ENCODE measurements around the gene BLOC1S1.

Gene BLOC1S1

DNA sequence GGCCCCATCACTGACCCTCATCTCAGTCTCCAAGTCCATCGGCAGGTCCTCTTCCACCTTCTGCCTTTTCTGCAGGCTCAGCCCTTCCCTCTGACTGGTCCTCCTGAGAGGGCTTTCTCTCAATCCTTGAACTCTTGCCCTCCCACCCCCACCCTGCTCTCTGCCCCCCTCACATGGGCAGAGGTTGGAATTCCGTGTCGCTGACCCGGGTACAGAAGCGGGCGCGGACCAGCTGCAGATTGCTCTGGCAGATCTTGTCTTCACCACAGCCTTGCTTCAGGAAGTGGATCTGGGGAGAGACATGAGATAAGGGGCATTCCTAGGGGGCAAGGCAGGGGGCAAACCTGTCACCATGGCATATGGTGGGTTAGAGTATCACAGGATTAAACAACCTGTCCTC is 20.5 kb upstream of the BLOC1S1 start:
- no peak for DNase-seq

GRCh38 chr12:55696141-55696540 is 19.7 kb upstream of the BLOC1S1 start:
- DNase-seq = no peak

DNA sequence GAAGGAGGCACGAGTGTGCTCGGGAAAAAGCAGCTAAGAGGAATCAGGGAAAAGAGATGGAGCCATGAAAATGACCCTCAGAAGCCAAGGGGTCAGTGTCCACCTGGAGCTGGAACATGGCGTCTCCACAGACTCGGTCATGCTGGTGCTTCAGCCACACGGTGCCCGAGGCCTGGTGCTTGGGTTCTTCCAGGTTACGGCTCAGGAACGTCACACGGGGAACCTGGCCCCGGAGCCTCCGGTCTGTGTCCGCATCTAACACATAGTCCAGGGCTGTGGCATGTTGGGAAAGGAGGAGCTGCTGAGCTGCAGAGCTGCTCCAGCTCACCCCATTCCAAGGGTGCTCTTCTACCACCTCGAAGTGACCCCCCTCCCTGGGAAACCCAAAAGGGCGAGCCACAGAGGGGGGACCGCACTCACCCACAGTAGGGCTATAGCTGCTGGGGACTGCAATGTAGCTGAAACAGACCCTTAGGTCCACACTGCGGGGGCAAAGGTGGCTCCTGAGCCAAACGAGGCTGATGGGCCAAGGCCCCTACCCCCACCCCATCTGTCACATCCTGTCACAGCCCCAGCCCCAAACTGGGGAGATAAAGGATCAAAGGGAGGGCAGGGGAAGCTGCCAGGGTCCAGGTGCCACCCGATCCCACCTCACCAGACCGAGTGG is 18.9 kb upstream of the BLOC1S1 start:
- DNase-seq = no peak

DNA sequence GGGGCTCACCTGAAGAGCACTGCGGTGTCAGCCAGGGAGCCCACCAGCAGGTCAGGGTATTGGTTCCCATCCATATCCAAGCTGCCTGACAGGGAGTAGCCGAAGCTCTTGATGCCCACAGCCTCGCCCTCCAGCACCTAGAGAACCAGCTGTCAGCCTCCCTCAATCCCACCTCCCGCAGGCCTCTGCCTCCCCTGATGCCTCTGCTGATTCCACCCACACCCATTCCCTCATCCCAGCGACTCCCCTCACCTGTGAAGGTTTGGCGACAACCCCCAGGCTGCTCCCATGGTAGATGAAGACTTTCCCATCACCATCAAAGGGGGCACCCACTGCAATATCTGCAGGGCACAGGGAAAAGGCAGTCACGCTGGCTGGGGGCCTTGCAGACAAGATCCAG is 18.2 kb upstream of the BLOC1S1 start:
- DNase-seq = no peak

GRCh38 chr12:55698241-55698955 is 17.4 kb upstream of the BLOC1S1 start:
- DNase-seq = no peak

DNA sequence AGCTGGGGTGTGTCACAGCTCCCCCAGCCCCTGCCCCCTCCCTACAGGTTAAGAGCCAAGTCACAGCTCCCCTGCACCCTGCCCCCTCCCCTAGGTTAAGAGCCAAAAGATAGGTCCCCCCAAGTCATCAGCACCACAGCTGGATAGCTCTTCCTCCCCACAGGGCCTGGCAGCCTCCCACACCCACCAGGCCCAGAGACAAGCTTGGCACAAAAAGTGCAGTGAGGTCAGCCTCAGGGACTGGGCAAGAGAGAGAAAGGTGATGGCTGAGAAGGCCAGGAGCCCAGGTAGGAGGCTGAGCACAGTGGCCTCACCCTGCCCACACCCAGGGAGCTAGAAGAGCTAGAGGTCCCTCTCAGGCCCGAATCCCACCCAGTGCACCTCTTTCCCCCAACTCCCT is 16.9 kb upstream of the BLOC1S1 start:
- DNase-seq = no peak

- DNase-seq = no peak
Observed at GRCh38 chr12:55699471-55700055, 16.3 kb upstream of the BLOC1S1 start.

- no peak for DNase-seq
Observed at GRCh38 chr12:55700255-55701018, 15.4 kb upstream of the BLOC1S1 start.

DNA sequence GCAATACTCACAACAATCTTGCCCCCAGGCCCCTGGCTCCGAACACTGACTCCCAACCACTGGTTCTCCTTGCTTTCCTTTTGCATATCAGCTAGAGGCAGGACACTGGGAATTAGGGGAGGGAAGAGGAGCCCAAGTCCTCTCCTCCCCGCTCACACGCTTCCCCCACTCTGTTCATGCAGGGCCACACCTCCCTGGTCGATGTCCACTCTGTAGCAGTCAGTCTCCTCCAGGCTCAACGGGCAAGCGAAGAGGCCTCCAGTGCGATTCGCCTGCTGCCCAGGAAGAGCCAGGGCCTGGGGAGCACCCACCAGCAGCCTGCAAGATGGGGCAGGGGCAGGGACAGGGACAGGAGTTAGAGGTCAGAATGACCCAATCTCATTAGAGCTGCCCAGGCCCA is 13.0 kb upstream of the BLOC1S1 start:
- DNase-seq = no peak

GRCh38 chr12:55703288-55703687 is 12.6 kb upstream of the BLOC1S1 start:
- no peak for DNase-seq

DNA sequence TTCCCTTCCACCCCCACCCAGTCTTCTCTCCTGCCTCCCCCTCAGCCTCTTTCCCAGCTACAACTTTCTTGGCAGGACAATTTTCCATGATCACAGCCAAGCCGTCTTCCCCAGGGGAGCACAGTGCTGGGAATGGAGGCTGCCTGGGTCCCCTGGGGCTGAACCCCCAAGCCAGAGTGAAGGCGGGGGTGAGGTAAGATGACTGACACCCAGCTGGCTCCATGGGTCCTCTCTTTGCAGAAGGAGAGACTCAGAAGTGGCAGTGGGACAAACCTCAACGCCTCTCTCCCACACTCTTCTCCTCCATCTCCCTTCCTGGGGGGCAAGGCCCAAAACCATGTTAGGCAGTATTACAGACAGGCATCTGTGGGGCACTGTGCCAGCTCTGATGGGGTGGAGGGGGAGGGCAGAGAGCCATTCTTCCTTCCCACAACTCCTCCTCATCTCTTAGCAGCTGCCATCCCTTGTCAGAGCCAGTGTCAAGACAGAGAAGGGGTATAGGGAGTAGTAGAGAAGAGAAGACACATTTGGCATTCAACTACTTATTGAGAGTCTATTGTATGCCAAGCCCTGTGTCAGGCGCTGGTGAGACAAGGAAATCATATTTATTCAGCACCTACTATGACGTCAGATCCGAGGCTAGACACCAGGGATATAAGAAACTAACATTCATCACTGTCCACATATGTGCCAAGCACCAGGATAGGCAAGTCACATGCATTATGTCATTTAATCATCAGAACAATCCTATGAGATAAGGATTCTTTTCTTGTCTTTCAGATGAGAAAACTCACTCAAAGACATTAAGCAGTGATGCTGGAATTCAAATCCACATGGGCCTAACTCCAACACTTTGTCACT is 11.7 kb upstream of the BLOC1S1 start:
- DNase-seq = no peak

GRCh38 chr12:55704824-55705718 is 10.8 kb upstream of the BLOC1S1 start:
- DNase-seq = no peak

- DNase-seq = no peak
Observed at GRCh38 chr12:55705782-55706402, 10.0 kb upstream of the BLOC1S1 start.

DNA sequence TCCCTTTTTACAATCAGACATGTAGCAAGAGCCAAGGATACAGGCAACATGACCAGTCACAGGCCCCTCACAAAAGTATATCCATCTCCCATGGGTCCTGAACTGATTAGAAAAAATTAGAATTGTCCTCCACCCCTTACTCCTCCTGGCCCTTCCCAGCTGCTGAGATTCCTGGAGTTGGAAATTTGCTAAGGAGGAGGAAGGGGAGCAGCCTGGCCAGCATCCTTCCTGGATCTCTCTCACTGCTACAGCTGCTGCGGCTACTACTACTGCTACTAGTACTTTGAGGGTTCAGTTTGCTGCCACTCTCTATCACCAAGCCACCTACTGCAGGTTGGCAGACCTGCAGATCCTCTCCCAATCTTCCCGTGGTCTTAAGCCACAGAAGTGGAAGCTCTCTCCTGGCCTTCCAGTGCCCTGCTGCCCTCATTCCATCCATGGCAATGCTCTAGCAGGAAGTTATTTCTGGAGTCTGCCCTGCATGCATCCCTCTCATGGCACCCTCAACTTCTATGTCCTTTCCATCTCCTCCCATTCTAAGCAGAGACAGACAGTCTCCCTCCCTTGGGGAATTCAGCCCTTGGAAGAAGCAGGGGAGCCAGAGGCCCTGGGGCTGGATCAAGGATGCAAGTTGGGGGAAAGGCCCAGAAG is 9.2 kb upstream of the BLOC1S1 start:
- DNase-seq = no peak

- DNase-seq = no peak
Observed at GRCh38 chr12:55707219-55707671, 8.6 kb upstream of the BLOC1S1 start.

GRCh38 chr12:55707841-55708694 is 7.8 kb upstream of the BLOC1S1 start, which contains the start of gene ITGA7:
TSS of gene ITGA7 (minus strand) at chr12:55707904. CDS start at chr12:55707682, 222 bp downstream.
- DNase-seq = no peak

DNA sequence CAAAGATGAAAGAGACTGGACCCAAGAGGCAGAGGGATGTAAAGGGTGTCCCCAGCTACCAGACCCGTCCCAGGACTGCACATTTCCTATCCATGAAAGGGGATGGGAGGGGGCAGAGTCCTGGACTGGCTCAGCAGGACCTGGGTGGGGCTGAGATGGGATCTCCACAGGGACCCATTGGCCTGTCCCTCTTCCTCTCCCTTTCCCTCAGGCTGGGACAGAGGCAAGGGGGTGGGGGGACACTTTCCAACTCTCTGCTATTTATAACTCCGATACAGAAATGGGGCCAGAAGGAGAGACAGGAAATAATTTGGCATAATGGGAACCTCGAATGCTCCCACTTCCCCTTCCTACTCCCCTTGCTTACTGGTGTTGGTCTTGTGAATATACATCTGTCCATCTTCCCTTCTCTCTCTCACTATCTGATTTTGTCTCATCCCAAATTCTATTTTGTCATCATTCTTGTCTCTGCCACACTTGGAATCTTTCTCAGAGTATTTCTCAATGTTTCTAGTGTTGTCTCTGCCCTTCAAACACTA is 7.1 kb upstream of the BLOC1S1 start:
- no peak for DNase-seq

- no peak for DNase-seq
Observed at GRCh38 chr12:55711786-55712553, 3.9 kb upstream of the BLOC1S1 start.

Measured in NCI-H2029 (cell line).